ENCODE results near the gene ZNF496. TPM values are rescaled to one million over a fixed set of nuclear protein-coding genes. Genes with fewer than 3 reads are reported as not detected.

ZNF496 gene
- total and polyA plus RNA-seq, 2 of the 4 experiments (the other 2 are of a cell fraction), result 11.7 to 16.2 TPM

- H3K18ac ChIP-seq (ENCODE audit: low read depth, low read length), result no peak overlapping the region
- no peaks in the 10 kb centered on the region for H3K36me3 ChIP-seq (ENCODE audit: control insufficient read depth, insufficient read depth, low read length)
- no peak overlapping the region for H3K4ac ChIP-seq (ENCODE audit: low read depth, low read length)
- no peak overlapping the region for H4K5ac ChIP-seq (ENCODE audit: low read depth, low read length)
- H3K9me1 ChIP-seq (ENCODE audit: insufficient read depth, low read length), result no peaks in the 10 kb centered on the region
- H3K9me3 ChIP-seq (ENCODE audit: control insufficient read depth, insufficient read depth, low read length), result no peaks in the 10 kb centered on the region
- H4K20me1 ChIP-seq (ENCODE audit: insufficient read depth, low read length), result no peaks in the 10 kb centered on the region
- no peak overlapping the region for H2BK5ac ChIP-seq (ENCODE audit: low read depth, low read length, poor library complexity, severe bottlenecking)
- CTCF ChIA-PET, result no interaction called here
- no peak overlapping the region for H2AK5ac ChIP-seq (ENCODE audit: low read depth, low read length)
- H2BK15ac ChIP-seq (ENCODE audit: low read depth, low read length), result no peak overlapping the region
- H3K23ac ChIP-seq (ENCODE audit: low read depth, low read length), result no peak overlapping the region
- dilution Hi-C loops (cut with HindIII; ENCODE audit: low sequenced_read_pairs, unreplicated experiment) (no loop called here), in situ Hi-C loops (cut with MboI; ENCODE audit: low sequenced_read_pairs) (no loop called here), intact Hi-C loops (cut with micrococcal nuclease) (no loop called here)
- no peak overlapping the region for H4K8ac ChIP-seq (ENCODE audit: low read depth in 2 of 2, low read length in 2 of 2)
- H3K4me2 ChIP-seq (ENCODE audit: low read depth, low read length), result no peak overlapping the region
- H2AK9ac ChIP-seq (replicated peaks; ENCODE audit: low read depth, low read length, poor library complexity), result no peak overlapping the region
- H3K9ac ChIP-seq (ENCODE audit: low read depth, low read length), result no peak overlapping the region
- H3K79me1 ChIP-seq (ENCODE audit: low read depth in 1 of 2, low read length in 2 of 2), result no peaks in the 10 kb centered on the region
- H3K4me3 ChIP-seq (ENCODE audit: insufficient read depth, low read depth, low read length), result no peak overlapping the region
- H3K14ac ChIP-seq (replicated peaks; ENCODE audit: low read depth, low read length), result no peak overlapping the region
- no peak overlapping the region for H2BK20ac ChIP-seq (ENCODE audit: low read depth, low read length)
- no peaks in the 10 kb centered on the region for H3K27me3 ChIP-seq (ENCODE audit: control insufficient read depth, insufficient read depth, low read length)
- POLR2A ChIA-PET (ENCODE audit: unreplicated experiment), result no interaction called here
- no peak overlapping the region for H2BK120ac ChIP-seq (ENCODE audit: low read depth, low read length)
- no peak overlapping the region for H3K56ac ChIP-seq (ENCODE audit: extremely low read depth, insufficient read depth, low read length)
- ATAC-seq (ENCODE audit: low read depth) (no peak), DNase-seq (no peak)
- H3K4me1 ChIP-seq (ENCODE audit: control insufficient read depth, insufficient read depth, low read length), result no peaks in the 10 kb centered on the region
- no peak overlapping the region for H3K27ac ChIP-seq (ENCODE audit: insufficient read depth, low read length)
- no peak overlapping the region for H2AFZ ChIP-seq (replicated peaks; ENCODE audit: low read length, poor library complexity)
- BruUV-seq (replicated peaks), result no TSS peak
- no peak overlapping the region for H4K91ac ChIP-seq (ENCODE audit: insufficient read depth, low read depth, low read length)
- TF ChIP-seq CHD1 (IDR thresholded peaks at IDR 0.05; ENCODE audit: low read depth, low read length), result no peak
- no peak for TF ChIP-seq CTCF (conservative IDR thresholded peaks at IDR 0.05; ENCODE audit: low read depth, low read length)
- TF ChIP-seq FOS (IDR thresholded peaks at IDR 0.05; ENCODE audit: low read depth, low read length), result no peak
- no peak for TF ChIP-seq NFE2L2 (IDR thresholded peaks at IDR 0.05; ENCODE audit: low read depth, low read length)
- no peak for TF ChIP-seq POLR2A (IDR thresholded peaks at IDR 0.05; ENCODE audit: low read depth, low read length)
- TF ChIP-seq MAFK (IDR thresholded peaks at IDR 0.05; ENCODE audit: low read depth, low read length), result no peak
- no peak for TF ChIP-seq BHLHE40 (IDR thresholded peaks at IDR 0.05; ENCODE audit: low read depth, low read length)
- no peak for TF ChIP-seq USF2 (IDR thresholded peaks at IDR 0.05; ENCODE audit: low read depth, low read length)
- no peak for TF ChIP-seq CEBPB (IDR thresholded peaks at IDR 0.05; ENCODE audit: low read depth, low read length)
- TF ChIP-seq ELK1 (IDR thresholded peaks at IDR 0.05; ENCODE audit: borderline replicate concordance, low read depth, low read length), result no peak
- no peak for TF ChIP-seq RCOR1 (IDR thresholded peaks at IDR 0.05; ENCODE audit: insufficient replicate concordance, low read length)
- no peak for TF ChIP-seq MXI1 (IDR thresholded peaks at IDR 0.05; ENCODE audit: borderline replicate concordance, low read depth, low read length)
- no peak for TF ChIP-seq SMC3 (IDR thresholded peaks at IDR 0.05; ENCODE audit: low read depth, low read length)
- no peak for TF ChIP-seq RFX5 (IDR thresholded peaks at IDR 0.05; ENCODE audit: low read depth, low read length)
- no peak for TF ChIP-seq RAD21 (IDR thresholded peaks at IDR 0.05; ENCODE audit: low read length)
- no peak for TF ChIP-seq MAZ (IDR thresholded peaks at IDR 0.05; ENCODE audit: borderline replicate concordance, low read depth, low read length)
Measured at GRCh38 chr1:247269133-247269532, 62.5 kb downstream of the ZNF496 start.
